HT1080 (cell line): ENCODE data around the gene RCAN3. TPM values are rescaled to one million over a fixed set of nuclear protein-coding genes. Genes with fewer than 3 reads are reported as not detected.
"Not testable (repeated sequence)": the region's sequence is repeated elsewhere in the genome, so short reads cannot be mapped to it uniquely, and the experiment has no call there.

Source experiments
- DNase-seq: peaks from one replicate; pipeline ENCODE4 v3.0.0-alpha.2; 2015; ENCODE audit warnings: low read depth
- total RNA-seq: library from RNA; depleted of rRNA; stranded (reverse); fragments of >200 nt; shearing (Covaris generic); gene quantifications from 2 replicates; pipeline ENCODE4 v1.2.3, GENCODE V29; 2014

The RCAN3 gene
- total RNA-seq, 1 experiment from 2014 or later: 8.8 TPM

GRCh38 chr1:24484199-24484598 is 18.4 kb upstream of the RCAN3 start:
- no peak for DNase-seq

DNA sequence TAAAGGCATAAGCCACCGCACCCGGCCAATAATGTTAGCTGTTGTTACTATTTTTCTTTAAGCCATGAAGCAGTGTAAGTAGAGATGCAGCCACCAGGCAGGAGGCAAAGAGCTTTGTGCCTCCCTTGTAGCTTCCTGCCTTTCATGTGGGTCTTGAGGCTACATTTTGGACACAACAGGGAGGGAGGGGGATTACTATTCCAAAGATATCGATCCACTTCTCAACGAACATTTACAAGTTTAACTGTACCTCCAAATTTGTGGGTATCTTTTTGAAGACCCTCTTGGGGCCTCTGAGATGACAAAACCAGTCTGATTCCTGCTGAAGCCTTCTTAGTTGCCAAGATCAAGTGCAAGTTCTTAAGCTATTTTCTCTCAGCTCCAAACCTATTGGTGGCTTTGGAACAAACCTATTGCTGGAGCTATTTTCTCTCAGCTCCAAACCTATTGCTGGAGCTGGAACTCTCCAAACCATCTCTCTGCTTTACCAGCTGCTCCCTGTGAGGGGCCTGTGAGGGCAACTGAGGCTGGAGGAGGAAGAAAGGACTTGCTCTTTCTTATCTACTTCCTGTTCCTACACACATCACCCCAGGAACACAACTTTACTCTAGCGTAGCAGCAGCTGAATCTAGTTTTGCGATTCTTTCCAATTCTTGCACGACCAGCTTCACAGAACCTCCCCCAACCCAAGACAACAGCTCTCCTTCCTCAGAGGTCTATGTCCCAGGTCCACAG is 16.1 kb upstream of the RCAN3 start:
- no peak for DNase-seq

GRCh38 chr1:24487455-24487854 is 15.2 kb upstream of the RCAN3 start:
- DNase-seq: no peak

DNA sequence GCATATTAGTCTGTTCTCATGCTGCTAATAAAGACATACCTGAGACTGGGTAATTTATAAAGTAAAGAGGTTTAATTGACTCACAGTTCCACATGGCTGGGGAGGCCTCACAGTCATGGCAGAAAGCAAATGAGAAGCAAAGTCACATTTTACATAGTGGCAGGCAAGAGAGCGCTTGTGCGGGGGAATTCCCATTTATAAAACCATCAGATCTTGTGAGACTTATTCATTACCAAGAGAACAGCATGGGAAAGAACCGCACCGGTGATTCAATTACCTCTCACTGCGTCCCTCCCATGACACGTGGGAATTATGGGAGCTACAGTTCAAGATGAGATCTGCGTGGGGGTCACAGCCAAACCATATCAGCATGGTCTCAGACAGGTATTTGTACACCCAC is 14.5 kb upstream of the RCAN3 start:
- DNase-seq: not testable (repeated sequence)

- DNase-seq: no peak
Observed at GRCh38 chr1:24489674-24490073, 13.0 kb upstream of the RCAN3 start.

GRCh38 chr1:24490101-24490781 is 12.4 kb upstream of the RCAN3 start:
- DNase-seq: no peak

- no peak for DNase-seq
Observed at GRCh38 chr1:24491577-24492360, 10.9 kb upstream of the RCAN3 start.

DNA sequence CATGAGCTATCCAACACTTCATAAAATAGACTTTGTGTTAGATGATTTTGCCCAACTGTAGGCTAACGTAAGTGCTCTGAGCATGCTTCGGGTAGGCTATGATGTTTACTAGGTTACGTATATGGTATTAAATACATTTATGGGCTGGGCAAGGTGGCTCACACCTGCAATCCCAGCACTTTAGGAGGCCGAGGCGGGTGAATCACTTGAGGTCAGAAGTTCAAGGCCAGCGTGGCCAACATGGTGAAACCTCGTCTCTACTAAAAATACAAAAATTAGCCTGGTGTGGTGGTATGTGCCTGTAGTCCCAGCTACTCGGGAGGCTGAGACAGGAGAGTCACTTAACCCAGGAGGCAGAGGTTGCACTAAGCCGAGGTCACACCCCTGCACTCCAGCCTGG is 9.7 kb upstream of the RCAN3 start:
- not testable (repeated sequence) for DNase-seq

GRCh38 chr1:24493785-24494184 is 8.9 kb upstream of the RCAN3 start:
- no peak for DNase-seq

GRCh38 chr1:24498589-24498988 is 4.0 kb upstream of the RCAN3 start:
- no peak for DNase-seq

GRCh38 chr1:24500448-24501048 is 2.1 kb upstream of the RCAN3 start:
- no peak for DNase-seq

DNA sequence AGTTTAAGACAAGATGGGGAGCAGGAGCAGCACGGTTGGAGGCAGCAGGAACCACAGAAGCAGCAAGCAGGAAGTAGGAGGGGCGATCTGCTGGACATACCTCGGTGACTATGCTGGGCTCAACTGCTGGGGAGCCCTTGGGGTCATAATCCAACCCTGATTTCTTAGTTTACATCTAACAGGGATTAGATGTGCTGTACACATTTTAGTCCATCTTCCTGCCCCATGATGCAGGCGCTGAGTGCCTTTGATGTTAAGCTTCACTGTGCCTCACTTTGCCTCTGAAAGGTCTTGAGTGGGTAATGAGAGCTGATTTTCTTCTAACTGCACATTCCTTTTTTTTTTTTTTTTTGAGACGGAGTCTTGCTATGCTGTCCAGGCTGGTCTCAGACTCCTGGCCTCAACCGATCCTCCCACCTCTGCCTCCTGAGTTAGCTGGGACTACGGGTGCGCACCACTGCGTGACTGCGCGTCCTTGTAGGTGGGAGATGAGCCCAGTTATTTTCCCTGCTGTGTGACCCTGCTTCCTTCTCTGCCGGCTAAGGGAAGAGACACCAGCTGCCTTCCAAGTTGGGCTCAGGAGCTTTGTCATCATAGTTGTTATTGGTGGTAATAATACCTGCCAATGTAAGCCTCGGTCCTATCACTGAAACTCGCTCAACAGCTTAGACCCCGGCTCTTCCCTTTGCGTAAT is 1.1 kb upstream of the RCAN3 start:
- DNase-seq: peak; percentile 54

GRCh38 chr1:24502065-24502708 is 449 bp upstream of the RCAN3 start:
- DNase-seq: peak; percentile 59

DNA sequence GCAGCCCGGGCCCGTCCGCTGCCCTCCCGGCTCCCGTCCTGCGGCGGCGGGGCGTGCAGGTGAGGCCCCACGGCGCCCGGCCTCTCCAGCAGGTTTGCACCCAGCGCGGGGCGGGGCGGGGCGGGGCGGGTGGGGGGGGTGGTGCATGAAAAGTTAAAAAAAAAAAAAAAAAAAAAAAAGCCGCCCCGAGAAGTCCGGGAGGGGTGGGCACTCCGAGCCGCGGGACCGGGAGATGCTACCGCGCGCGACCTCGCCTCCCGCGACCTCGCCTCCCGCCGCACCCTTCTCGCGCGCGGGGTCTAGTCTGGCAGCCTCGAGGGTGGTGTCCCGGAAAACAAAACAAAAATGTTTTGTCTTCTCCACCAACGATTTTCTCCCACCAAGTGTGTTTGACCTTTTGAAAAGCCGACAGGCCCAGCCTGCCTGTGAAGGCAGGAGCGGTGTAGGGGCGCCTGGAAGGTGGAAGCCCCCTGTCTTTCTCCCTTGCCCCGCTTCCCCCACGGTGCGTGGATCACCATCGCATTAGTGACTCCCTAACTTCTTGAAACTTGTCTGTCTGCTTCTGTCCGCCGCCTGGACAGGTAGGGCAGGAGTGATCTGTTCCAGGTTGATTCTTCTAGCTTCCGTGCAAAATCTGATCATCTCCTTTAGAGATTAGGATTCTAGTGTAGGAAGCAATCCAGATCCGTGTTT is 569 bp downstream of the RCAN3 start:
- peak; percentile 13 for DNase-seq

DNA sequence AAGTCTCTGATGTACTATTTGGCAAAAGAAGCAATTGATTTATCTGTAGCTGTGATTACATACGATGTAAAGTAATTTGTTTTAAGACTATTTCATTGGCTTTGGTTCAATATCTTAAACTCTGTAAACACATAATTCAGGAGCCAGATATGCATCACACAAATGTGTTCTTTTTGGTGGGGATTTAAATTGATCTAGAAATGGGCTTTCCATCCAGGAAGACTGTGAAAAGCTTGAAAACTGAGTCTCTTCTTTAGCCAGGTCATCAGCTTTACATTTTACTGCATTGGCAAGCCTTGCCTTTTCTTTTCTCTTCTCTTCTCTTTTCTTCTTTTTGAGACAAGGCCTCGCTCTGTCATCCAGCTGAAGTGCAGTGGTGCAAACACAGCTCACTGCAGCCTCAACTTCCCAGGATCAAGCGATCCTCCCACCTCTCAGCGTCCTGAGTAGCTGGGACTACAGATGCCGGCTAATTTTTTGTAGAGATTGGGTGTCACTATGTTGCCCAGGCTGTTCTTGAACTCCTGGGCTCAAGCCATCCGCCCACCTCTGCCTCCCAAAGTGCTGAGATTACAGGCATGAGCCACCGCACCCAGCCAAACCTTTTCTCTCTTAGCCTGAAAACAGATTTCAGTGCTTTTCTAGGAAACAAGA is 1.4 kb downstream of the RCAN3 start:
- DNase-seq: no peak

- no peak for DNase-seq
Observed at GRCh38 chr1:24504560-24504959, 1.9 kb downstream of the RCAN3 start.

GRCh38 chr1:24505816-24506215 is 3.2 kb downstream of the RCAN3 start:
- DNase-seq: no peak

- DNase-seq: no peak
Observed at GRCh38 chr1:24506691-24507381, 4.2 kb downstream of the RCAN3 start.

GRCh38 chr1:24507405-24507804 is 4.8 kb downstream of the RCAN3 start:
- DNase-seq: no peak
